ENCODE results near the gene ALOX12B.
A peak's percentile ranks its signal among the peaks of the same experiment; 100 is the strongest.
"Not testable (repeated sequence)": the region's sequence is repeated elsewhere in the genome, so short reads cannot be mapped to it uniquely, and the experiment has no call there.

The ALOX12B gene

DNA sequence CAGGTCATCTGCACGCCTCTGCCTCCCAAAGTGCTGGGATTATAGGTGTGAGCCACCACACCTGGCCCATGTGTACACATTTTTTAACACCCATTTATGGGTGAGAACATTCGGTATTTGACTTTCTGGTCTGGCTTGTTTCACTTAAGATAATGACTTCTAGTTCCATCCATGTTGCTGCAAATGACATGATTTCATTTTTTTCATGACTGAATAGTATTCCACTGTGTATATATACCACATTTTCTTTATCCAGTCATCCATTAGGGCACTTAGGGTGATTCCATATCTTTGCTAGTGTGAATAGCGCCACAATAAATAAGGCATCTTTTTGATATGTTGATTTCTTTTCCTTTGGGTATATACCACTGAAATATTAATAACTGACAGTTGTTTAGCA, 5.6 kb downstream of the ALOX12B start:
- DNase-seq = no peak

DNA sequence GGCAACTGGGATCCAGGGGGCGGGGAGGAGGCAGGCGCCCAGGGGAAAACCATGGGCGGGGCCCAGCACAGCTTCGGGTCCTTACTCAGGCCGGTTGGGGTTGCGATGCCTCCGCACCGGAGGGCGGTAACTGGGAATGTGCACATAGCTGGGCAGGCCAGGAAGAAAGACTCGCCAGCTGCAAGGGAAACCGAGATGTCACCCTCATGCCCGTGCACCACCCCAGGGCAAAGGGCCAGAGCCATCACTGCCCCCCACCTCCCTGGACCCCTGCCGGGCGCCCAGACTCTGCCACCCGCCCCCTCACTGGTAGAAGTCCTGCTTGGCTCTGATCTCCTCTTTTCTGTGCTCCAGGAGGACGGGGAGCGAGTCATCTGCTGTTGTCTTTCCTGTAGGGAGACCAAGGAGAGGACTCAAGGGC, 6.7 kb downstream of the ALOX12B start:
- DNase-seq = no peak

DNA sequence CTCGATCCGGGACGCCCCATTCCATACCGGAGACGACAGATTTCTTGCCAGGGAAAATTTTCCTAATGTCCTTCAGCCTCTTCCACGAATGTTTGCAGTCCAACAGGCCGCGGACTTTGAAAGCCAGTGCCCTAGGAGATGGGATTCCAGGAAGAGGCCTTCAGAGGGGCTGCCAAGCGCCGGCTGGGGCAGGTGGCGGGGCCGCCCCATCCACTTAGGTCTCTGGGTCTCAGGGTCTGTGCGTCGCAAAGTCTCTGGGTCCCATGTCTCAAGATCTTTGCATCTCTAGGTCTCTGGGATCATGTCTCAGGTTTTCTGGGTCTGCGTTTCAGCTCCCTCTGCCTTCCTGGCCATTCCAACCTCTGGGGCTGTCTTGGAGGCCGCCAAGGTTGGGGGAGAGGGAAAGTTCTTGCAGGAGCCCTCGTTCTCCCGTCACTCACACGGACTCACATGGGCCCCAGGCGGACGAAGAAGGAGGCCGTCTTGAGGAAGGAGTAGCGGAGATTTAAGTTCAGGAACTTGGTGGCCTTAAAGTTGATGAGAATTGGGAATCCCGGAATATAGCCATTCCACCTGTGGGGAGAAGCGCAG, 7.2 kb downstream of the ALOX12B start:
- no peak for DNase-seq

DNA sequence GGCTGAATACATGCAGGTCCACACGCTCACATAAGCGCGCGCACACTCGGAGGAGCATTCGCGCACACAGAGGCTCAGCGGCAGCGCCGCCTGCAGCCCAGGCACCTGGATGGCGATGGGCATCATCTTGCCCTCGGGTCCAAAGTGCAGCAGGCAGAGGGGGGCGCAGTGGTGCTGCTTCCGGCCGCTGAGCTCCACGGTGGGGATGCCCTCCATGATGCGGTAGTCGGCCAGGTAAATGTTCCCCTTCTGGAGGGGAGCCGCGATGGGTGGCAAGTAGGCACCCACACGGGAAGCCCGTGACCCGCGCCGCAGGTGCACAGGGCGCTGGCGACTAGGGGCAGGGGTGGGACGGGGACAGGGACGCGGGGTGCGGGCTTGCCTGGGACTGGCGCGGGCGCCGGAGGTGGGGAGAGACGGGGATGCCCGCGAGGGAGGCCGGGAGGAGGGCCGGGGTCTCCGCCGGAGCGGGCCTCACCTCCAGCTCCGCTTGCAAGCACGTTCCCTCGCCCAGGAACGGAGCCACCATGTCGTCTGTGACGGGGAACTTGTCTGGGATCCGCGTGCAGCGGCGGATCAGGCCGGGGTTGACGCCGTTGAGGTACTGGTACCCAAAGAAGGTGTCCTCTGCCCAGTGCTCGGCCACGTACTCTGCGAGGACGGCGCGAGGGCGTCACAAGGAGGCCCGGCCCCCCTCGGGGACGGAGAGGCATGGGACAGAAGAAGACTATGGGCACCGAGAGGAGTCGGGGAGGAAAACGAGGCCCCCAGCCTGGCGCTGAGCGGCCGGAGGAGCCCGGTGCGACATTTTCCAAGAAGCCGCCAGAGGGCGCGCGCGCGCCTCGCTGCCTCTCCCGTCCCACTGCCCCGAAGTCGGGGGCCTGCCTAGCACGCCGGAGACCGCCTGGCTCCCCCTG, 8.0 kb downstream of the ALOX12B start:
- peak; percentile 33 for DNase-seq

DNA sequence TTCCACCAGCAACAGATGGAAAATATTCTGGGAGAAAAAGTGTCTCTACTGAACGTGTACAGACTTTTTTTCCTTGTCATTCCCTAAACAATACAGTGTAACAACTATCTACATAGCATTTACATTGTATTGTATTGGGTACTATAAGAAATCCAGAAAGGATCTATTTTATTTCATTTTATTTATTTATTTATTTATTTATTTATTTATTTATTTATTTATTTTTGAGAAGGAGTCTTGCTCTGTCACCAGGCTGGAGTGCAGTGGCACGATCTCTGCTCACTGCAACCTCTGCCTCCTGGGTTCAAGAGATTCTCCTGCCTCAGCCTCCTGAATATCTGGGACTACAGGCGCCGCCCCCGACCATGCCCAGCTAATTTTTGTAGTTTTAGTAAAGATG, 9.6 kb downstream of the ALOX12B start:
- not testable (repeated sequence) for DNase-seq

DNA sequence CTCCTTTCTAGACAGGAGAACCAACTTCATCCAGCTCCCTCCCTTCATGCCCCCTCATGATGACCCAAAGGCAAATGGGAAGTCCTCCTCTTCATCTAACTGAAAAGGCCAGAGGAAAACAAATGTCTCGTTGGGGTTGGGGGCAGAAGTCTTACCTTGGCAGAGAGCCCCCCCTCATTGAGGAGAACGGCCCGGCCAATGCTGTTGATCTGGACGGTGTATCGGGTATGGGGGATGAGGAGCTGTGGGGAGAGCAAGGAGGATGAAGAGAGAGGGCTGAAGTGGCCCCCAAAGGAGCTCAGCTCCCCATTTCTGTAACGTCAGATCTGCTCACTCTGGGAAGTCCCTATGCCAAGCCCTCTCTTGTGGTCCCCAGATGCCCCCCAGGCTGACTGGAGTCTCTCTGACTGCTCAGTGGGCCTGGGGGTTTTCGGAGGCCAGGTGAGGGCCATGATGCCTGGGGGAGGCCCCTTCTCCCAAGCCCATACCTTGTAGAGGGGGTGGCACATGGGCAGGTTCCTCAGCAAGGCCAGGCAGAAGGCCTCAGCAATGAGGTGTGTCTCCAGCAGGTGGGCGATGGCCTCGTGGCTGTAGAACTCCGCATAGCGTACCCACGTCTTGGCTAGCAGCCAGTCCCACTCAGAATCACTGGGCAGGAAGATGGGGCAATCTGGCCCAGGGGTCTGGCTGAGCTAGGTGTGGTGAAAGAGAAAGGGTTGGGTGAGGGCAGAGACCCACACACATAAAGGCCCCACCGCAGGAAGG, 10.8 kb downstream of the ALOX12B start:
- DNase-seq = no peak

DNA sequence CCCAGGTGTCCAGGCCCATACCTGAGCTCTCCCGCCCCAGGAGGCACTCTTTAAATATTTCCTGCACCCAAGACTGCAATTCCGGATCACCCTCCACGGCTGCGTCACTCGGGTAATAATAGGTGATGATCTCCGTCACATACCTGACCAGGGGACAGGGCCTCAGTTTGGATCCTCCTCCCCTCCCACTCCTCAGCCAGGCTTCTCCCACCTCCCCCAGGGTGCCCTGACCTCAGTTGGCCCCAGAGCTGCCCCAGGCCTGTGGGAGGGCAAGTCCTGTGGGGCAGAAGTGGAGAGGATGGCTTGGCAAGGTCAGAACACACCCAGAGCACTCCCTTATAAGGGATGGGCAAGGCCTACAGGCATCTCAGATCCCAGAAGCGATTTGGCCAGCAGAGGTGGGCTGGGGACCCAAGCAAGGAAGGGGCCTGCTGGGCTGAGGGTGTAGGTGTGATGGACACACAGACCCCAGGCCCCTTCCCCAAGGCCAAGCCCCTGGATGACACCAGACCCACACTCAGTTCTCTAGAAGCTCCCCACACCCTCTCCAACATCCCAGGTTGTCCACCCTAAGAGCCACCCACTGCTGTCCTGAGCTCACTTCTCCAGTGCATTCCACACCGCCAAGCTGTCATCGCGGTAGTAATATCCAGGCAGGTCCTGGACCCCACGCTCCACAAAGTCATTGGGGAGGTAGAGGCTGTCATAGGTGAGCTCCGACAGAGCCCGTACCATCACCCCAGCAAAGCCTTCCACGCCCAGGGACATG, 11.8 kb downstream of the ALOX12B start:
- DNase-seq = no peak

DNA sequence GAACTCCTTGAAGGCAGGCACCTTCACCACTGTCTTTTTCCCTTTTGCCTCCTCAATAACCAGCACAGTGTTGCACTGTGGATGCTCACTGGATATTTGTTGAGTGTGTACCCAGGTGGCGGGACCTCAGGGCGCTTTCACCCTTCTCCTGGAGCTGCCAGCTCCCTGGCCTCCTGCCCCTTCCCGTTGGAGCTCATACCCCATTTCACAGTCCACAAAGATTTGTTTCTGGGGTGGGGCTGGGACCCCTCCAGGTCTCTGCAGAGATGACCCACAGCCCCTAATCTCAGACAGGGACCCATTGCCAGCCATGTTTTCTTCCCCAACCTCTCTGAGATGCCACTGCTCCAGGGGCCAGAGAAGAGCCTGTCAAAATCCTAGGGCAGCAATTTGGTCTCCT, 12.4 kb downstream of the ALOX12B start:
- no peak for DNase-seq

DNA sequence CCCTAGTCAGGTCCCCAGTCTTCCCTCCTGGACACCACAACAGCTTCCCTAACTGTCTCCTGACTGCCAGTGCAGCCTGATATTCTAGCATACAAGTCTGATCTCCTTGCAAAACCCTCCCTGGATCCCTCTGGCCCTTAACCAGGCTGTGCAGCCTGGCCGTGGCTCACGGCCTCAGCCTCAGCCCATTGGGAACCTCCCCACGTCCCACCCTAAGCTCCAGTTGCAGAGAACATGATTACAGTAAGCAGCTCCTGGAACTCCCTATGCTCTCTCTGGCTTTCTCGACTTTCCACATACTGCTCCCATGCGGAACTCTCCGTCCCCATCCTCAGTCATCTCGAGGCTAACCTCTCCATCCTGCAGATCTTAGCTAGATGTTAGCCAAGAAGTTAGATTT, 13.0 kb downstream of the ALOX12B start:
- DNase-seq = no peak

DNA sequence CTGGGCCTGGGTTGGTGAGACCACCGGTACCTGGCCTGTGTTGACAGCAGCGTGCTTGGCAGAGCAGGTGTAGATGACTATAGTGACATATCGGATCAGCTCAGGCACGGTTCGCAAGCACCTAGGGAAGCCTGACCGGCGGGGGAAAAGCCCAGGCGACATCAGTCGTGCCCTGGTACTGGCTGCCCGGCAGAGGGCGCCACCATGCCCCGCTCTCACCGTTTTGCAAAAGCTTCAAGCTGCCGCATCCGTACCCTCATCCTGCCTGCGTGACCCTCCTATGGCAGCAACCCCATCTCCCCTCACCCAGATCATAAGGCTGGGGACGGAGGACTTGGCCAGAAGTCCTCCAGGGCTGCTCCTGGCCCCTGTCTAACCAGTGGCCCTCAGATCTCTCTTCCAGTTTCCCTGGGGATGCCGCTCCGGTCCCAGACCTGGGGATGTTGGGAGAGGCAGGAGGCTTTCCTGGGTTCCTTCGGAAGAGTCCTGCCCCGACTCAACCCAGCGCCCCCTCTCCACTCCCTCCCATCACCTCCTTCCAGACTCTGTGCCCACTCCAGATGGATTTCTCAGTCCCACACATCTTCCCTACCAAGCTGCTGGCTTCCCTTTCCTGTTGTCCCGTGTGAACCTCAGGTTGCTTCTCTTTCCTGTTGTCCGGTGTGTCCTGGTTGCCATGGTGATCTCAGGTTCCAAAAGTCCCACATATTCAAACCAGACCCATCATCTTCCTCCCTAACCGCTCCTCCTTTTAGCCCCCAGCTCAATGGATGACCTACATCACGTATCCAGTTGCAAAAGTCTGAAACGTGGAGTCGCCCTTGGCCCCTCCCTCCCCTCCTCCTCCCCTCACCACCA, 13.7 kb downstream of the ALOX12B start:
- no peak for DNase-seq

DNA sequence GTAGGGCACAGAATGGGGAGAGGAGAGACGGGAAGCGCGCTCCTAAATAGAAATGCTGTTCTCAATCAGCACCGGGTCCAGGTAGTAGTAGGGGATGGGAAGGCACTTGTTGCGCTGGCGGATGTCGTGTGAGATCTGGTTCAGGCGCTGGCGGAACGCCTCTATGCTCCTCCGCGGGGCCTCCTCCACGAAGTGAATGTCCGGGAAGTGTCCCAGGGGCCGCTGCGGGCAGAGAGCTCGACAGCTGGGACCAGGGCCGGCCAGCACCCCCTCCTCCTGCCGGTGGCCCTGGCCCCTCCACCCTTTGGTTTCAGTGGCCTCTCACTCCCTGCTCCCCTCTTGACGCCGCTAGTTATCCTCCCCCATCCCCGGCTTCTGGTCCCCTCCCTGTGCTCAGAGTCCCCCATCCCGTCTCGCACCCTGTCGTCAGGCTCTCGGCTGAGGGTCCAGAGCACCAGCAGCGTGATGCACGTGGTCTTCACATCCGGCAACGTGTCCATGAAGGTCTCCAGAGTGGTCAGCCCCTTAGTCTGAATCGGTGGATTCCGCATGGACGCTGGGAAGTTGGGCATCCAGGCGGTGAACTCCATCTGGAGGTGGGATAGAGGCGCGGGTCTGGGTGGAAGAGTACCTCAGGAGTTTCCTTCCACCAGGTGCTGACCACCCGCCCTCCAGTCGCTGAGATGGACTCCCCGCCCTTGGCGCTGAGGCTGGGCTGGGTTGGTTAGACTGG, 14.6 kb downstream of the ALOX12B start:
- DNase-seq = no peak

DNA sequence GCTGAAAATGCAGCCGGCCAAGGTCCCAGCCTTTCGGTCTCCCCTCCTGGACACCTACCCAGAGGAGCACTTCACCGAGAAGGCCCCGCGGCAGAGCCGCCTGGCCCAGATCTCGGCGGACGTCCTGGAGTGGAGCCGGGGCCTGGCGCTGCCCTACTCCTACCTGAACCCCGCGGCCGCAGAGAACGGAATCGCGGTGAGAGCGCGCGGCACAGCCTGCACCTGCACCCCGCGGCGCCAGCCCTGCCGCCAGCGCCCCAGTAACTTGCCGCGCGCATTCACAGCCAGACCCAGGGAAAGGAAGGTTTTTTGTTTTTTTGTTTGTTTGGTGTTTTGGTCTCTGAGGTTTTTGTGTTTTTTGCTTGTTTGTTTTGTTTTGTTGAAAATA, 15.2 kb downstream of the ALOX12B start:
- DNase-seq = no peak

DNA sequence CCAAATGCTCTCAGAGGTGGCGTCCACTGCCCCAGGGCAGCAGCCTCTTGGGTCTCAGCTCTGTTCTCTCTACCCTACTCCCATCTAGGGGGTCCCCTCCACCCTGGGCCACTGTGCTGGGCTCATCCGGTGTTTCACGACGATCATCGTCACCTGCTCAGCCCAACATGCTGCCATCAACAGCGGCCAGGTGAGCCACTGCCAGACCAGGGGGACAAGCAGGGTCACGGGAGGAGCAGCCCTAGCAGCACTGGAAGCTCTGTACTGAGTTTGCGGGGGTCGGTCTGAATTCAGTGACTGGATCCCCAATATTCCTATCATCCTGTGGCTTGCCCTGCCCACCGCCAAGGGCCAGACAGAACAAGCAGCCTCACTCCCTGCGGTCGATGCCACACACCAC, 16.0 kb downstream of the ALOX12B start:
- DNase-seq = no peak

DNA sequence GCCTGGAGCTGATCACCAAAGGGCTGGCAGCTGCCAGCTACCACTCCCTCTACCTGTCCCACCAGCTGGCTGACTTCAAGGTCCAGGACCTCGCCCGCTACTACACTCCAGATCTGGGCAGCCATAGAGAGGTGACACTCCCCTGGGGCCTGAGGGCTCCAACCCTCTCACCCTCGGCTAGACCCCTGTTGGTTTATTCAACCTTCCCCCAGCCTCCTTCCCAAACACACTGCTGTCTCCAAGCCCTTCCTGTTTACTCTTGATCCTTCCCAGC, 18.0 kb downstream of the ALOX12B start:
- no peak for DNase-seq

DNA sequence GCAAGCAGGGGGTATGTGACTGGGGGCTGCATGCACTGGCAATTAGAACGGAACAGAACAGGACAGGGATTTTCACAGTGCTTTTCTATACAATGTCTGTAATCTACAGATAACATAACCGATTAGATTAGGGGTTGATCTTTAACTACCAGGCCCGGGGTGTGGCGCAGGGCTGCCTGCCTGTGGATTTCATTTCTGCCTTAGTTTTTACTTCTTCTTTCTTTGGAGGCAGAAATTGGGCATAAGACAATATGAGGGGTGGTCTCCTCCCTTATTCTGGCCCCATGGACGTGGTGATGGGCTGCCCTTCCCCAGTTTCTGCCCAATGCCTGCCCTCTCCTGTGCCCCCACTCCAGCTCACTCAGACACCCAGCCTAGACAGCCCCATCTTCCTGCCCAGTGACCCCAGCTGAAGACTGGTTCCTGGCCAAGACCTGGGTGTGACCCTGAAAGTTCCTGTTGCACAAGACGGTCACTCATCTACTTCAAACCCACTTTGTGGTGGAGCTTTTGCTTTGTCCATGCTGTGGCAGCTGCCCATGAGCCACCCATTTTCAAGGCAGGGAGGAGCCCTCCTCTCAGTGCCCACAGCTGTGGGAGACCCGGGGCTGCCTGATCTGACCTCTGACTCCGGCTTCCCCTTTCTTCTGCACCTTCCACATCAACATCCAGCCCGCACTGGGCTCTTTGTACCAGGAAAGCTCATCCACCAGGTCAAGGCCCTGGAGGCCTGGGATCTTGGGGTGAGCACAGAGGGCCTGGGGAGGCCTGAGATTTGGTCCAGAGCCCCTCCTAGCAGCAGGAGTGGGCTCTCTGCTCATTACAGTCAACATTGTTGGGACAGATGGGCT, 18.6 kb downstream of the ALOX12B start:
- no peak for DNase-seq

DNA sequence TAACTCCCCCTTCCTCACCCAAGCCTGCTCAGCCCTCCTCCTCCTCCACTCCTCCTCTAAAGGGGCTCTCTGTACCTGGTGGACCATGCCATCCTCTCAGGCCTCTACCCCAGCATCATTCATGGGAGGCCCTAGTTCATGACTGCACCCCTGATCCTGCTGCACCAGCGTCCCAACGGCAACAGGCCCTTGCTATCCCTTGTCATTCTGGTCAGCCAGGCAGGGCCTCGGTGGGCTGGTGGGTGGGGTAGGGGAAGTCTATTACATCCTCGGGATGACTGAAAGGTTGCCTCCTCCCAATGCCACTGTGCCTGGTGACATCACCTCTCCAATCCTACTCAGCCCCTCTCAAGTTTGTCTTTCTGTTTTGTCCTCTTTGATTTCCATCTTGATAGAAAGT, 19.7 kb downstream of the ALOX12B start:
- no peak for DNase-seq

DNA sequence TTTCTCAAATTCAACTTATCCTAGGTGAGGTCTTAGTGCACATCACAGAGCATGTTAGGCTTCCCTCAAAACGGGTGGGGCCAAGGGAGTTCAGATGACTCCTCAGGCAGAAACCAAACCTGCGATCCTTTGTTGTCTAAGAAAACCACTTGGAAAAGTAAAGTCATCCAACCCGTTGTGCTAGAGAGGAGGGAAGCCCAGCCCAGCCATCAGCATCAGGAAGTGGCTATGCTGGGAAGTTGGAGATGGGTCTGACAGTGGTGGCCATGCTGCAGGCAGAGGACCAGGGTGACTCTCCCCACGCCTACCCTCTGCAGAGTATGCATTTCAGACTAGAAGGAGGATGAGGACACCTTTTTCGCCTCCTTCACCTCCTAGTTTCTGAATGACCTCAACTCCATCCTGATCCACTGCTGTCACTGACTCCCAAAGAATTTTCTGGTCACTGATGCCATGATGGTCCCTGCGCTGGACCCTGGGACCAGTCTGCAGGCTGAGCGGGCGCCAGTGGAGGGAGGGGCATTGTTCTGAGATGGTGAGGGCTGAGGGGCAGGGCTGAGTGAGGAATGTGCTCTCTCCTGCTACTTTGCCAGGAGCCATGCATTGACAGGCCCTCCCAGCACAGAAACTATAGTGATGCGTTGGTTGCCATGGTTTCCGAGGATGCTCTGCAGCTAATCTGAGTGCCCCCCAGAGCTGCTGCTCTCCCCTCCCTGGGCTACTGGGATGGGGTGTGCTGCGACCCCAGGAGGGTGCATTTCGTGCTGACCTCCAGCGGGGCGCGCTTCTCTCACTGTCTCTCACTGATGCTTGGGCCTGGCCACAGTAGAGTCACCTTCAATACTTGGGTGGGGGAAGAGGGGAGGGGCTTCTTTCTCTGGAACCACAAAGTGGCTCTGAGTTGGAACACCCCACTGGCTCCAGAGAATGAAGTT, 20.4 kb downstream of the ALOX12B start:
- no peak for DNase-seq

DNA sequence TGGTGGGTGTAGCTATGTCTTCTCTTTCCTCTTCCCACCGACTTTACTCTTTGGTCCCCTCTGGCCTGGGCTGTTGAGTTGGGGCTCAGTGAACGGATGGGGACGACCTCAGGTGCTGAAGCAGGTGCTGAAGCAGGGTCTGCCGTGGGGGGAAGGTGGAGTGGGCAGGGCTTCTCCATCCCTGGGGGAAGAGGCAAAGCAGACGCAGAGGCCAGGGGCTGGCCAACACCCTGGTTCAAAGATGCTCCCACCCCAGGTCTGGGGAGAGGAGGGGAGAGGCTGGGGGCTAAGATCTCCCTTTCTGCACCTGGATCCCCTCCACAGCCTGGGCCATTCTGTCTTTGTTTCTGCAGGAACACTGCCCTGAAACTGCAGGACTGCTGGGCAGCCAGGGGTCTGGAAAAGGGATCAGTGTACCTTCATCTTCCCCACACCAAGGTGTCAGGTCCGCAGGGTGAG, 22.9 kb downstream of the ALOX12B start:
- DNase-seq = no peak

All from NCI-H774 (cell line).